Psoas muscle (tissue), 8 donors: ENCODE measurements around the gene CYP4F22. TPM values are rescaled to one million over a fixed set of nuclear protein-coding genes. Genes with fewer than 3 reads are reported as not detected.

ENCODE experiments used
- ATAC-seq, 4 donors: fragments of 200-7000 bp; cut with Tn5 transposase; one replicate each; pipeline ENCODE4 v1.9.1; 2020; ENCODE audit warnings: moderate library complexity in 3 of 4, mild to moderate bottlenecking in 2 of 4
- DNase-seq, 2 donors: peaks; one replicate each; pipeline ENCODE4 v3.0.0-alpha.2; 2020
- H3K27ac ChIP-seq: fragments of 200-600 bp; one replicate; pipeline ENCODE4 v1.8.0; 2022
- H3K27me3 ChIP-seq, 3 donors: fragments of 200-600 bp in 1 of 3; one replicate each; pipeline versions ENCODE4 v1.6.1 to v1.8.0; 2013 to 2022; ENCODE audit warnings: low read length in 2 of 3, mild to moderate bottlenecking in 2 of 3, moderate library complexity in 1 of 3; ENCODE audit not compliant: insufficient read depth in 3 of 3
- H3K36me3 ChIP-seq, 2 donors: fragments of 200-600 bp in 1 of 2; one replicate each; pipeline versions ENCODE4 v1.6.1 to v1.8.0; 2013 to 2022; ENCODE audit warnings: low read depth in 1 of 2, mild to moderate bottlenecking in 1 of 2, moderate library complexity in 1 of 2; ENCODE audit not compliant: insufficient read depth in 1 of 2
- H3K4me1 ChIP-seq: fragments of 200-600 bp; one replicate; pipeline ENCODE4 v1.8.0; 2022
- H3K4me3 ChIP-seq: fragments of 200-600 bp; one replicate; pipeline ENCODE4 v1.8.0; 2022; ENCODE audit warnings: mild to moderate bottlenecking
- H3K9me3 ChIP-seq: fragments of 200-600 bp; one replicate; pipeline ENCODE4 v1.8.0; 2022
- WGBS, 3 donors: extraction: QIAGEN DNeasy Blood & Tissue Kit; methylation state at CpG; one replicate each; pipeline versions ENCODE4 v1.1.6 to v1.1.7; 2013; 5-methylcytosine and 5-hydroxymethylcytosine counted together
- intact Hi-C, 2 donors: fragments of 100-400 bp; cut with DNase I; formaldehyde crosslinking; loops; one replicate each; pipeline versions ENCODE4 v1.11.0 to v1.14.2; 2022
- polyA plus RNA-seq, 3 donors: library from polyadenylated mRNA; stranded (reverse); fragments of 200-250 nt; gene quantifications; one replicate each; pipeline ENCODE4 v1.2.3, GENCODE V29; 2013
- total RNA-seq, 4 donors: library from RNA; stranded (reverse); fragmentation: NEBNext Ultra II Directional in 2 of 4; extraction: Animal tissue kit (Norgen Biotek cat#: 25700) in 2 of 4; gene quantifications; one replicate each; pipeline versions ENCODE4 v1.2.1 to v1.2.4, GENCODE V29; 2021 to 2023
- TF ChIP-seq, protein P1 (sequence below): fragments of 200-600 bp; IDR thresholded peaks from one replicate; pipeline ENCODE4 v1.8.0; 2022; ENCODE audit warnings: antibody characterized with exemption
- donor health status: healthy with polysubstance abuse.
- donor health status: DM: no; HTN: no; CAD: no; lungs with moderate emphysema.
- donor health status: Bipolar disorder and iron deficiency.
- donor health status: healthy.
- donor health status: DM: yes; HTN: yes; CAD: no.
- donor health status: DM: no; HTN: no; CAD: no.
- donor health status: DM: no; HTN: no; CAD: no.
- donor health status: DM: yes; HTN: yes; CAD: no.

CYP4F22 gene
- total and polyA plus RNA-seq, 7 donors, result 0.04 to 0.30 (median 0.23) TPM; not detected in 3

DNA sequence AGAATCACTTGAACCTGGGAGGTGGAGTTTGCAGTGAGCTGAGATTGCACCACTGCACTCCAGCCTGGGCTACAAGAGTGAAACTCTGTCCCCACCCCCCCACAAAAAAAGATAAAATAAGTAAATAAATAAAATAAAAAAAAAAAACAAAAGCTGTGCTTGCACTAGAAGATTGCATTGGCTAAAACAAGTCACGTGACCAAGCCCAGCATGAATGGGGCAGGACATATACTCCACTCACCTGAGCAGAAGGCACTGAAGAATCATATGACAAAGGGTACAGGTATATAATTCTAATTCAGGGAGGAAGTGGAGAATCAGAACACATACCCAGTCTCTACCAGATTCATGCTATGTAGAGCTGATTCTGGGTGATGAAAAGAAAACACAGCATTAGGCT lies 36.6 kb downstream of the CYP4F22 start:
- Histone ChIP-seq H3K4me3 (no peak overlapping the region), H3K36me3 (no peaks in the 10 kb centered on the region), H3K9me3 (no peaks in the 10 kb centered on the region), H3K27ac (no peak overlapping the region), H3K4me1 (no peaks in the 10 kb centered on the region), H3K27me3 (peaks cover 0 to 19% (median 7%) of the 10 kb centered on the region in 3 donors)
- ATAC-seq (no peak), DNase-seq (no peak)
- TF ChIP-seq, protein P1, sequence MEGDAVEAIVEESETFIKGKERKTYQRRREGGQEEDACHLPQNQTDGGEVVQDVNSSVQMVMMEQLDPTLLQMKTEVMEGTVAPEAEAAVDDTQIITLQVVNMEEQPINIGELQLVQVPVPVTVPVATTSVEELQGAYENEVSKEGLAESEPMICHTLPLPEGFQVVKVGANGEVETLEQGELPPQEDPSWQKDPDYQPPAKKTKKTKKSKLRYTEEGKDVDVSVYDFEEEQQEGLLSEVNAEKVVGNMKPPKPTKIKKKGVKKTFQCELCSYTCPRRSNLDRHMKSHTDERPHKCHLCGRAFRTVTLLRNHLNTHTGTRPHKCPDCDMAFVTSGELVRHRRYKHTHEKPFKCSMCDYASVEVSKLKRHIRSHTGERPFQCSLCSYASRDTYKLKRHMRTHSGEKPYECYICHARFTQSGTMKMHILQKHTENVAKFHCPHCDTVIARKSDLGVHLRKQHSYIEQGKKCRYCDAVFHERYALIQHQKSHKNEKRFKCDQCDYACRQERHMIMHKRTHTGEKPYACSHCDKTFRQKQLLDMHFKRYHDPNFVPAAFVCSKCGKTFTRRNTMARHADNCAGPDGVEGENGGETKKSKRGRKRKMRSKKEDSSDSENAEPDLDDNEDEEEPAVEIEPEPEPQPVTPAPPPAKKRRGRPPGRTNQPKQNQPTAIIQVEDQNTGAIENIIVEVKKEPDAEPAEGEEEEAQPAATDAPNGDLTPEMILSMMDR, result no peak
- intact Hi-C loops, result no loop called here
- 88 to 100% (median 92%) methylated on average over 1 of the region's 1 CpG for WGBS, 3 donors

DNA sequence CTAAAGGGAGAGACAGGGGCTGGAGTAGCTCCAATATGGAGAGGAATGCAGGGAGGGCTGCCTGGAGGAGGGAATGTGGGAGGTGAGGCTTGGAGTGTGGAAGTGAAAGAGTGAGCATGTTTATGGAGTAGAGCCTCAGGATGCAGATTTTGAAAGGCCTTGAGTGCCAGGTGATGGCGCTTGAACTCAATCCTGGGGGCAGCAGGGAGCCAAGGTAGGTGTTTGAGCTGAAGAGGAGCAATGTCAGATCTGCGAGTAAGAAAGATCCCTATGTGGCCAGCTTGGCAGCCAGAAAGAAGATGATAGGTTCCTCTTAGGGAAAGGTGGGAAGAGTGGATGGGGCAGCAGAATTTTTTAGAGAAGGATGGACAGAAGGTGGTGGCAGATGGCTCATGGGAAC lies 40.3 kb downstream of the CYP4F22 start:
- TF ChIP-seq, protein P1, result no peak
- Histone ChIP-seq H3K27me3 (peaks cover 0 to 43% (median 9%) of the 10 kb centered on the region in 3 donors), H3K27ac (no peak overlapping the region), H3K4me1 (no peaks in the 10 kb centered on the region), H3K9me3 (no peaks in the 10 kb centered on the region), H3K4me3 (no peak overlapping the region), H3K36me3 (no peaks in the 10 kb centered on the region)
- ATAC-seq (no peak), DNase-seq (no peak)
- 78 to 83% (median 82%) methylated on average over 2 of the region's 2 CpGs for WGBS, 3 donors
- intact Hi-C loops, result no loop called here

DNA sequence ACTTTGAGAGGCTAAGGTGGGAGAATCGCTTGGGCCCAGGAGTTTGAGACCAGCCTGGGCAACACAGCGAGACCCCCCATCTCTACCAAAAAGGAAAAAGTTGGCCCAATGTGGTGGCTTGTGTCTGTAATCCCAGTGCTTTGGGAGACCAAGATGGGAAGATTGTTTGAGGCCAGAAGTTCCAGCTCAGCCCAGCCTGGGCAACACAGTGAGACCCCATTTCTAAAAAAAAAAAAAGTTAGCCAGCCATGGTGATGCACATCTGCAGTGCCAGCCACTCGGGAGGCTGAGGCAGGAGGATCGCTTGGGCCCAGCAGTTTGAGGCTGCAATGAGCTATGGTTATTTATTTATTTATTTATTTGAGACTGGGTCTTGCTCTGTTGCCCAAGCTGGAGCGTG lies 41.3 kb downstream of the CYP4F22 start:
- TF ChIP-seq, protein P1, result no peak
- Histone ChIP-seq H3K36me3 (no peaks in the 10 kb centered on the region), H3K27me3 (peaks cover 0 to 45% (median 9%) of the 10 kb centered on the region in 3 donors), H3K9me3 (no peaks in the 10 kb centered on the region), H3K4me3 (no peak overlapping the region), H3K4me1 (no peaks in the 10 kb centered on the region), H3K27ac (no peak overlapping the region)
- no peak for ATAC-seq
- no peak for DNase-seq
- WGBS, 3 donors, result 89 to 95% (median 95%) methylated on average over 5 of the region's 5 CpGs
- intact Hi-C loops, result no loop called here

DNA sequence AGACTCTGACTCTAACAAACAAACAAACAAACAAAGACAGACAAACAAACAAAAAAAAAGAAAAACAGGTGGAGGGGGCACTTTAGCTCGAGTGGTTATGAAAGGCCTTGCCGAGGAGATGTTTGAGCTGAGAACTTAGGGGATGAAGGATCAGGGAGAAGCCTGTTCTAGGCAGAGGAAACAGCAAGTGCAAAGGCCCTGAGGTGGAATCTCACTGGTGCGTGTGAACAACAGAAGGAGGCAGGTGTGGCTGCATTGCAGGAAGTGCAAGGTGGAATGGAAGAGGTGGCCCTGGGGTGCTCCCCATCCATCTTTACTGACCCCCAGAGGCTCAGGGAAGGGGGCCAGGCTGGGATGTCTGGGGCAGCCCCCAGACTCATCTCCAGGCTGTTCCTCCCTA lies 41.9 kb downstream of the CYP4F22 start:
- peaks cover 0 to 46% (median 11%) of the 10 kb centered on the region in 3 donors for H3K27me3 ChIP-seq
- H3K27ac ChIP-seq, result no peak overlapping the region
- H3K4me3 ChIP-seq, result no peak overlapping the region
- ATAC-seq (no peak), DNase-seq (no peak)
- TF ChIP-seq, protein P1, result no peak
- WGBS, 3 donors, result 73 to 79% (median 77%) methylated on average over 3 of the region's 3 CpGs
- intact Hi-C loops, result loop anchor here in 1 of 2 donors (10.0 kb wide), 1 partner anchor 95 kb away; no protein-coding TSS in a partner anchor
- no peaks in the 10 kb centered on the region for H3K36me3 ChIP-seq
- H3K9me3 ChIP-seq, result no peaks in the 10 kb centered on the region
- H3K4me1 ChIP-seq, result no peaks in the 10 kb centered on the region

DNA sequence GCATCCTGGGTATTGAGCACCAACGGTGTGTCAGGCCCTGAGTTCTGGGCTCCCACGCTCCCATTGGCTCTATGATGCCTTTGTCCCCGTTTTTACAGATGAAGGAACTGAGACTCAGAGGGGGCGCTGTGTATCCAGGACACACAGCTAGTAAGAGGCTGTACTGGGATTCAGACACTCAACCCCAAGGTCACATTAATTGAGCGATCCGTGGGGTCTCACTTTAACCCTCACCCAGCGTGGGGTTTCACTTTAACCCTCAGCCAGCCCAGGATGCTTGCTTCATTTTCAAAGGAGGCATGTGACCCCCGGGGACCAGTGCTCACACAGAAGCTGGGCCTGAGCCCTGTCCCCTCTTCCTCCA lies 42.6 kb downstream of the CYP4F22 start:
- 4 to 10% (median 5%) methylated on average over 8 of the region's 8 CpGs for WGBS, 3 donors
- TF ChIP-seq, protein P1, result no peak
- Histone ChIP-seq H3K27ac (no peak overlapping the region), H3K27me3 (peaks cover 0 to 52% (median 11%) of the 10 kb centered on the region in 3 donors), H3K4me3 (peak overlapping the region; percentile 47), H3K36me3 (no peaks in the 10 kb centered on the region), H3K9me3 (no peaks in the 10 kb centered on the region), H3K4me1 (peaks cover 2% of the 10 kb centered on the region)
- no peak for ATAC-seq
- intact Hi-C loops, result loop anchor here in 1 of 2 donors (10.0 kb wide), 1 partner anchor 96 kb away; no protein-coding TSS in a partner anchor
- no peak for DNase-seq
